Memory B cell (primary cell): ENCODE data around the gene GPR161.
"Not testable (repeated sequence)": the region's sequence is repeated elsewhere in the genome, so short reads cannot be mapped to it uniquely, and the experiment has no call there.

Experiments
- ATAC-seq: fragments of 150-1000 bp; cut with Tn5 transposase; 2 replicates; pipeline ENCODE4 v1.10.0; 2021; ENCODE audit warnings: low read depth, mild to moderate bottlenecking, moderate library complexity
- DNase-seq, 2 donors: peaks; one replicate each; pipeline ENCODE4 v3.0.0; 2022; ENCODE audit warnings: low spot score in 2 of 2
- H3K27ac Mint-ChIP-seq: one replicate; pipeline ENCODE4 v1.8.0; 2022; ENCODE audit warnings: mild to moderate bottlenecking, moderate library complexity, mixed read lengths
- H3K27me3 Mint-ChIP-seq: one replicate; pipeline ENCODE4 v1.8.0; 2022; ENCODE audit warnings: mixed read lengths
- H3K36me3 Mint-ChIP-seq: one replicate; pipeline ENCODE4 v1.8.0; 2022; ENCODE audit warnings: mild to moderate bottlenecking, mixed read lengths
- H3K4me1 Mint-ChIP-seq: one replicate; pipeline ENCODE4 v1.8.0; 2022; ENCODE audit warnings: mixed read lengths
- H3K4me3 Mint-ChIP-seq: one replicate; pipeline ENCODE4 v1.8.0; 2022; ENCODE audit warnings: mild to moderate bottlenecking, moderate library complexity, mixed read lengths
- H3K9me3 Mint-ChIP-seq: one replicate; pipeline ENCODE4 v1.8.0; 2022; ENCODE audit warnings: mixed read lengths

GPR161 gene

DNA sequence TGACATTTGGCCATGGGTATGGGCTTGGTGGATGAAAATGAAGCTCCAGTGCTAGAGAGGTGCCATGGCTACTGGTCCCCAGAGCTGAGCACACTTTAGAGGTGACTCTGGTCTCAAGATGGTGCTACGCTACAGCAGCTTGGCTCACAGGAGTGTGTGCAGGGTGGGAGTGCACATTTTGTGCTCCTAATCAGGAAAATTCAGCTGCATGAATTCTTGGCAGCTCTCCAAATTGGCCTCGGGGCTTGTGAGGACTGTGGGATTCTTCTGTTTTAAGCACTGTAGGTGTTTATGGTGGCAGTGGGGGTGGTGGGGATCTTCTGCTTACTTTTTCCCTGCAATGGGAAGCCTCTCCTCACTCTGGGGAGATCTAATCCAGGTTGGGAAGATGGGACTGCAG, 24.7 kb upstream of the GPR161 start:
- ATAC-seq (no peak), DNase-seq (no peak)
- no peak overlapping the region for H3K4me3 Mint-ChIP-seq
- H3K9me3 Mint-ChIP-seq: peaks cover 24% of the 10 kb centered on the region
- peaks cover 17% of the 10 kb centered on the region for H3K4me1 Mint-ChIP-seq
- H3K36me3 Mint-ChIP-seq: peaks cover 14% of the 10 kb centered on the region
- H3K27me3 Mint-ChIP-seq: peaks cover 2% of the 10 kb centered on the region
- no peak overlapping the region for H3K27ac Mint-ChIP-seq

DNA sequence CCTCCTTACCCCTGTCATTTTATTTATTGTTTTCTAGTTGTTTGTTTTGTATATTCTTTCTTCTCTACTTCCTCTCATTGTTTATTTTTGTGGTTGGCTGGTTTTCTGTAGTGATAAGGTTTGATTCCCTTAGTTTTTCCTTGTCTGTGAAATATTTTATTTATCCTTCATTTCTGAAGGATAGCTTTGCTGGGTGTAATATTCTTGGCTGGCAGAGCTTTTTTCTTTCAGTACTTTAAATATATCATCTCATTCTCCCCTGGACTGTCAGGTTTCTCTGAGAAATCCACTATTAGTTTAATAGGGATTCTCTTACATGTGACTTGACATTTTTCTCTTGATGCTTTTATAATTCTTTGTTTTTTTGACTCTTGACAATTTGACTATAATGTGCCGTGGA, 23.2 kb upstream of the GPR161 start:
- Mint-ChIP-seq H3K36me3 (peaks cover 14% of the 10 kb centered on the region), H3K4me3 (no peak overlapping the region), H3K9me3 (peaks cover 24% of the 10 kb centered on the region), H3K4me1 (peaks cover 16% of the 10 kb centered on the region), H3K27ac (no peak overlapping the region), H3K27me3 (peaks cover 2% of the 10 kb centered on the region)
- ATAC-seq (no peak), DNase-seq (no peak)

DNA sequence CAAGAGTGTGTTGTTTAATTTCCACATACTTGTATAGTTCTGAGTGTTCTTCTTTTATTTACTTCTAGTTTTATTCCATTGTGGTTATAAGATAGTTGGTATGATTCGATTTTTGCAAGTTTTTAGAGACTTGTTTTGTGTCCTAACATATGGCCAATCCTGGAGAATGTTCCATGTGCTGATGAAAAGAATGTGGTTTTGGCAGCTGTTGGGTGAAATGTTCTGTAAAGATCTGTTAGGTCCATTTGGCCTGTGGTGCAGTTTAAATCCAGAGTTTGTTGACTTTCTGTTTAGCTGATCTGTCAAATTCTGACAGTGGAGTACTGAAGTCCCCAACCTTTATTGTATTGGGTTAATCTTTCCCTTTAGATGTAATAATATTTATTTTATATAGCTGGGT, 22.5 kb upstream of the GPR161 start:
- peaks cover 20% of the 10 kb centered on the region for H3K4me1 Mint-ChIP-seq
- H3K4me3 Mint-ChIP-seq: no peak overlapping the region
- no peak for ATAC-seq
- H3K9me3 Mint-ChIP-seq: peaks cover 25% of the 10 kb centered on the region
- no peak for DNase-seq
- peaks cover 14% of the 10 kb centered on the region for H3K36me3 Mint-ChIP-seq
- peaks cover 2% of the 10 kb centered on the region for H3K27me3 Mint-ChIP-seq
- H3K27ac Mint-ChIP-seq: no peak overlapping the region

DNA sequence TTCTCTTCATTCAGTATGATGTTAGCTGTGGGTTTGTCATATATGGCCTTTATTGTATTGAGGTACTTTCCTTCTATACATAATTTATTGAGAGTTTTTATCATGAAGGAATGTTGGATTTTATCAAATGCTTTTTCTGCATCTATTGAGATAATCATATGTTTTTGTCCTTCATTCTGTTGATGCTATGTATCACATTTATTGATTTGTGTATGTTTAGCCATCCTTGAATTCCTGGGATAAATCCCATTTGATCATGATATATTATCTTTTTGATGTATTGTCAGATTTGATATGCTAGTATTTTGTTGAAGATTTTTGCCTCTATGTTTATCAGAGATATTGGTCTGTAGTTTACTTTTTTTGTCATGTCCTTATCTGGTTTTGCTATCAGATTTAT, 20.9 kb upstream of the GPR161 start:
- Mint-ChIP-seq H3K27me3 (peaks cover 2% of the 10 kb centered on the region), H3K27ac (no peak overlapping the region), H3K4me1 (peaks cover 12% of the 10 kb centered on the region), H3K36me3 (peaks cover 15% of the 10 kb centered on the region), H3K9me3 (peaks cover 25% of the 10 kb centered on the region), H3K4me3 (no peak overlapping the region)
- DNase-seq: no peak
- no peak for ATAC-seq

GRCh38 chr1:168155910-168156309, 19.2 kb upstream of the GPR161 start:
- H3K27ac Mint-ChIP-seq: no peak overlapping the region
- DNase-seq: no peak
- peaks cover 23% of the 10 kb centered on the region for H3K9me3 Mint-ChIP-seq
- no peak overlapping the region for H3K4me3 Mint-ChIP-seq
- H3K4me1 Mint-ChIP-seq: peaks cover 6% of the 10 kb centered on the region
- no peak for ATAC-seq
- peaks cover 15% of the 10 kb centered on the region for H3K36me3 Mint-ChIP-seq
- no peaks in the 10 kb centered on the region for H3K27me3 Mint-ChIP-seq

DNA sequence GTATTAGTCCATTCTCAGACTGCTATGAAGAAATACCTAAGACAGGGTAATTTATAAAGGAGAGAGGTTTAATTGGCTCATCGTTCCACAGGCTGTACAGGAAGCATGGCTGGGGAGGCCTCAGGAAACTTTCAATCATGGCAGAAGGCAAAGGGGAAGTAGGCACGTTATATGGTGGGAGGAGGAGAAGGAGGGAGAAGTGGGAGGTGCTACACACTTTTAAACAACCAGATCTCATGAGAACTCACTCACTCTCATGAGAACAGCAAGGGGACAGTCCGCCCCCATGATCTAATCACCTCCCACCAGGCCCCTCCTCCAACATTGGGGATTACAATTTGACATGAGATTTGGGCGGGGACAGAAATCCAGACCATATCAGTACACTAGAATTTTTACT, 18.0 kb upstream of the GPR161 start:
- H3K27ac Mint-ChIP-seq, H3K4me1 Mint-ChIP-seq, DNase-seq, H3K36me3 Mint-ChIP-seq, H3K4me3 Mint-ChIP-seq, H3K27me3 Mint-ChIP-seq: not testable (repeated sequence)
- H3K9me3 Mint-ChIP-seq: peaks cover 14% of the 10 kb centered on the region
- ATAC-seq: peak; percentile 24

DNA sequence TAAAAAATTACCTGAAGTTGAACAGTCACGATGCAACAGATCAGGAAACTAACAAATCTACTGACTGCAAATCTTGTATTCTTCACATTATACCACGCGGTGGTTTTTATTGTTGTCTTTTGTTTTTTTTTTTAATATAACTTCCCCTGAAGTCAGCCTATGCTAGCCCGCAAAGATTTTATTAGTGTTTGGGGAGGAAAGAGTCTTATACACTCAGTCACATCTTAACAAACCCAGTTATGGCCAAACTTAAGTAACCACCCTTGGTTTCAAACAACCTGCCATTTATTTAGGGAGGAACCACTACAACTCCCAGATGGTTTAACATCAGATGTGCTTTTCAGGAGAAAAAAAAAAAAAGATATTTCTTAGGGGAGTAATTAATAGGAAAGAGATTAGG, 15.2 kb upstream of the GPR161 start:
- DNase-seq (no peak), ATAC-seq (no peak)
- Mint-ChIP-seq H3K4me1 (peaks cover 9% of the 10 kb centered on the region), H3K27ac (no peak overlapping the region), H3K9me3 (peaks cover 2% of the 10 kb centered on the region), H3K4me3 (no peak overlapping the region), H3K36me3 (peaks cover 2% of the 10 kb centered on the region), H3K27me3 (no peaks in the 10 kb centered on the region)

DNA sequence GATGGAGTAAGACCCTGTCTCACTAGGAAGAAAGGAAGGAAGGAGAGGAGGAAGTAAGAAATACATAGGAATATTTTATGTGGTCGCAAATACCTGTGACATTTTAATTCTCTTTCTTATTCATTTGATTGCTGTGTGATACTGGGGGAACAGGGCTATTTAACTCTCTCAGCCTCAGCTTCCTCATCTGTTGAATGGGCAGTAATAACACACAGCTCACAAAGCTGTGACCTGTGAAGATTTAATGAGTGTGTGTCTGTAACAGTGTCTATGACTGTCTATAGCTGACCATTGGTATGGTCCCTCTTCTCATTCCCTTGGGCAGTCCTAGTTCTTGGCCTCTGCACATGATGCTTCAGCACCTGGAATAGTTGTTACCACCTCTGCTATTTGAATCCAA, 13.6 kb upstream of the GPR161 start:
- ATAC-seq: no peak

DNA sequence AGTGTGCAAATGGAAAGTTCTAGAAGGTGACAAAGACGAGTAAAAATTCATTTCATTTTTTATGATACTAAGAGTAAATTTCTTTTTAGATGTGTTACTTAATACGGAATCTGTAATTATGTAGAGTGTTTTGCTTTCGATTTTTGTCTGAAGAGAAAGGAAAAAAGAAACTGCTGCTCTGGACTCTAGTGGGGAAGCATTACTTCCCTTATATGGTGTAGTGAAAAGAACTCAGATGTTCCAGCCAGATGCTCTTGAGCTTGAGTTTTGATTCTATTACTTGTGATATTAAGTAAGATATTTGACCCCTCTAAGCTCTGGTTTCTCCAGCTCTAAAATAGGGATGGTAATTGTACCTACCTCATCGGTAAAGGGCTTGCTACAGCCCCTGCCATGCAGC, 12.2 kb upstream of the GPR161 start:
- peak overlapping the region; percentile 60 for H3K27ac Mint-ChIP-seq

More for the DNA sequence above, 13.6 kb upstream of the GPR161 start:
- no peak for DNase-seq
- H3K9me3 Mint-ChIP-seq: peaks cover 2% of the 10 kb centered on the region
- H3K27ac Mint-ChIP-seq: no peak overlapping the region
- peaks cover 2% of the 10 kb centered on the region for H3K36me3 Mint-ChIP-seq
- no peaks in the 10 kb centered on the region for H3K27me3 Mint-ChIP-seq
- peaks cover 13% of the 10 kb centered on the region for H3K4me1 Mint-ChIP-seq
- H3K4me3 Mint-ChIP-seq: no peak overlapping the region

DNA sequence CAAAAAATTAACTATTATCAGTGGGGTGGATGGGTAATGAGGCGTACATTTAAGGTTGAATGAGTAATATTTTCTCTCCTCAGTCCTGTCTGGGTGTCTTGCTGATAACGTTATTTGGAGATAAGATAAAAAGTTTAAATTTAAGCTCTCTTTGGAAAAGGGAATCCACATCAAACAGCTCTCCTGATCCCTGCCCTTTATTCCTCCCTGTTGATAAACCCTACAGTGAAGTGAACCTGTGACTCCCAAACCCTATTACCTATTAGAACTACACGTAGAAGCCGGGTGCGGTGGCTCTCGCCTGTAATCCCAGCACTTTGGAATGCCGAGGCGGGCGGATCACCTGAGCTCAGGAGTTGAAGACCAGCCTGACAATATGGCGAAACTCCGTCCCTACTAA, 9.9 kb upstream of the GPR161 start:
- H3K4me3 Mint-ChIP-seq: no peak overlapping the region
- H3K27me3 Mint-ChIP-seq: no peaks in the 10 kb centered on the region
- peaks cover 10% of the 10 kb centered on the region for H3K4me1 Mint-ChIP-seq
- ATAC-seq: no peak
- DNase-seq: no peak
- no peaks in the 10 kb centered on the region for H3K9me3 Mint-ChIP-seq
- no peaks in the 10 kb centered on the region for H3K36me3 Mint-ChIP-seq
- no peak overlapping the region for H3K27ac Mint-ChIP-seq

More for the DNA sequence above, 12.2 kb upstream of the GPR161 start:
- H3K4me1 Mint-ChIP-seq: peaks cover 10% of the 10 kb centered on the region
- no peaks in the 10 kb centered on the region for H3K27me3 Mint-ChIP-seq
- no peaks in the 10 kb centered on the region for H3K9me3 Mint-ChIP-seq
- ATAC-seq (peak; percentile 64), DNase-seq (no peak)
- no peaks in the 10 kb centered on the region for H3K36me3 Mint-ChIP-seq
- no peak overlapping the region for H3K4me3 Mint-ChIP-seq

DNA sequence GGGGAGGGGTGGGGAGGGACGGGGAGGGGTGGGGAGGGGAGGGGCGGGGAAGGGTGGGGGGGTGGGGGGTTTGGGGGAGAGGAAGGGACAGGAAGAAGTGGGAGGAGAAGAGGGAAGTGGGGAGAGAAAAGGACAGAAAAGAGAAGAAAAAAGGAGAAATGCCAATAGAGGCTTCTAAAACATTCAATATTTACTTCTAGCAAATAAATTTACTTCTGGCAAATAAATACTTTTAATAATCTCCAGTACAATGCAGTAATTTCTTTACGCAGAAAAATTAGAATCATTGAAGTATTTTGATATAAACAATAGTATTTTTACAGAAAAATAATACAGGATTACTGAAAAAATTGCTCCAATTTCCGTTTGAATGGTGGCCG, 9.4 kb upstream of the GPR161 start:
- H3K4me3 Mint-ChIP-seq: peak overlapping the region; percentile 67
- no peak for ATAC-seq
- no peaks in the 10 kb centered on the region for H3K27me3 Mint-ChIP-seq
- H3K9me3 Mint-ChIP-seq: no peaks in the 10 kb centered on the region
- peaks cover 10% of the 10 kb centered on the region for H3K4me1 Mint-ChIP-seq
- peak overlapping the region; percentile 60 for H3K27ac Mint-ChIP-seq
- no peaks in the 10 kb centered on the region for H3K36me3 Mint-ChIP-seq
- DNase-seq: no peak

GRCh38 chr1:168145184-168146159, 8.7 kb upstream of the GPR161 start:
- Mint-ChIP-seq H3K4me1 (peaks cover 10% of the 10 kb centered on the region), H3K36me3 (no peaks in the 10 kb centered on the region), H3K27ac (peak overlapping the region; percentile 75), H3K9me3 (no peaks in the 10 kb centered on the region), H3K27me3 (no peaks in the 10 kb centered on the region), H3K4me3 (peak overlapping the region; percentile 84)
- ATAC-seq: peak; percentile 96
- peak; percentile 89 to 91 for DNase-seq

DNA sequence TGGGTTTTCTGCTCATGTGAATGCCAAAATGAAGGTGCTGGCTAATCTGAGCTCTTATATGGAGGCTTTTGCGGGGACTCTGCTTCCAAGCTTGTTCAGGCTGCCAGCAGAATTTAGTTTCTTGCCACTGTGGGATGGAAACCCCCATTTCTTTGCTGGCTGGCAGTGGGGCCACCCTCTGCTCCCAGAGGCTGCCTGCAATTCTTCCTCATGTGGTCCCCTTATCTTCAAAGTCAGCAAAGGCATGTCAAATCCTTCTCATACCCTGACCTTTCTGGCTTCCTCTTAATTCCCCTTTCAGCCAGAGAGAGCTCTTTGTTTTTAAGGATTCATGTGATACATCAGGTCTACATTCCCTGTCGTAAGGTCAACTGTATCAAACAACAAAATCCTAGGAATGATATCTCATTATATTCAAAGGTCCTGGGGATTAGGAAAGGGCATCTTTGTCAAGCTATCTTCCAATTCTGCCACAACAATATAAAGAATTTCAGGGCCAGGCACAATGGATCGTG, 5.2 kb upstream of the GPR161 start:
- Mint-ChIP-seq H3K4me1 (peaks cover 10% of the 10 kb centered on the region), H3K9me3 (no peaks in the 10 kb centered on the region), H3K27me3 (peaks cover 3% of the 10 kb centered on the region), H3K36me3 (peaks cover 3% of the 10 kb centered on the region), H3K27ac (no peak overlapping the region), H3K4me3 (no peak overlapping the region)
- DNase-seq: no peak
- no peak for ATAC-seq

GRCh38 chr1:168139070-168139469, 2.3 kb upstream of the GPR161 start:
- H3K4me3 Mint-ChIP-seq: no peak overlapping the region

More at GRCh38 chr1:168139070-168139469, 2.3 kb upstream of the GPR161 start:
- Mint-ChIP-seq H3K36me3 (peaks cover 3% of the 10 kb centered on the region), H3K27ac (no peak overlapping the region), H3K4me1 (peaks cover 8% of the 10 kb centered on the region), H3K27me3 (peaks cover 8% of the 10 kb centered on the region), H3K9me3 (no peaks in the 10 kb centered on the region)
- DNase-seq (no peak), ATAC-seq (no peak)
